ACHN (cell line): Measurements from ENCODE around the gene ZNF761.
"Not testable (repeated sequence)": the region's sequence is repeated elsewhere in the genome, so short reads cannot be mapped to it uniquely, and the experiment has no call there.

Experiments
- DNase-seq: peaks from one replicate; pipeline ENCODE4 v3.0.0-alpha.2; 2015
- in situ Hi-C: cut with HindIII; loops from 2 replicates; pipeline ENCODE4 v1.10.0; 2017; ENCODE audit warnings: low sequenced_read_pairs, low pct_ligation_motif_present, low pct_unique_long_range_greater_than_20kb

The ZNF761 gene

GRCh38 chr19:53431399-53432087, at the start of gene ZNF761:
Gene ZNF761 (plus strand): TSS chr19:53431984. CDS start chr19:53447269, 15,285 bp downstream.
- in situ Hi-C loops = no loop called here
- DNase-seq = peak; percentile 76

DNA sequence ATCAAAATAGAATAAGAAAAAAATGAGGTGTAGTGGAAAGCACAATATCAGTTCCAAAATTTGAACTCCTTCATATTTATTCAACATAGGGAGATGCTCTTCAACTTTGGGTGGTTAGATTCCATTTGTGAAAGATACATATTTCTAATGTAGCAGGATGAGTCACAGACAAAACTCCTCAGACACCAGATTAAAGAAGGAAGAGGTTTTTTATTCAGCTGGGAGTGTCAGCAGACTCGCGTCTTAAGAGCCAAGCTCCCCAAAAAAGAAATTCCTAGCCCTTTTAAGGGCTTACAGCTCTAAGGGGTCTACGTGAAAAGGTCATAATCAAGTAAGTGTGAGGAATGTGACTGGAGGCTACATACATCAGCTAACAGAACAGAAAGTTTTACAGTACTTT, 43.6 kb upstream of the ZNF761 start:
- DNase-seq = no peak
- in situ Hi-C loops = no loop called here

DNA sequence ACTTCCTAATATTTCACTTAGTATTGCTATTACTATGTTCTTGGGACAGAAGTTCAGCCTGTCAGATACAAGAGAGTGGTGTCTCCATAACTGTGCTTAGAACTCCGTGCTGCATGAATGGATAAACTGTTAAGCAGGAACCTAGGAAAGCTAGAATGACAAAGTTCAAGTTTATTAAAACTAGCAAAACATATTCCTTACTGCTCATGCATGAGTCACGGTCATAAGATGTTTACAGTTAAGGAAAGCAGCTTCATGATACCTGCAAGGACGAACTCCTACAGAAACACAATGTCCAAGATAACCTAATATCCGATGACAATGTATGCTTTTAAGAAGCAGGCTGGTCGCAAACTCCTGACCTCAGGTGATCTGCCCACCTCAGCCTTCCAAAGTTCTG, 42.9 kb upstream of the ZNF761 start:
- no peak for DNase-seq
- in situ Hi-C loops = no loop called here

DNA sequence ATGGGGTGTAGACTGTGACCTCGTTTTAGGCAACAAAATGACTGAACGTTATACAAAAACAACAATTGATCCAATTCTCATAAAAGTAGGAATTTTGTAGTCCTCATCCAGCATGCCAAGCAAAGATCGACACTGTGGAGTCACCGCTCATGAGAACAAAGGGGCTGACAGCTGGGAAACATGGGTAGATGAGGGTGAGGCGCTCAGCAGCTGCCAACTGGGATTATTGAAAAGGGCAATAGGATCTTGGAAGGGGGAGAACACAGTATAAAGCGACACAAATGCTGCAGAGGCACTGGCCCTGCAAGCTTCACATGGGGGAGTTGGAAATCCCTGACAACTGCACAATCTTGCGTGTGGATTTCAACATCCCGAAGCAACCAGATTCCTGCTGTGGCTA, 42.2 kb upstream of the ZNF761 start:
- DNase-seq = no peak
- in situ Hi-C loops = no loop called here

GRCh38 chr19:53389978-53390377, 41.8 kb upstream of the ZNF761 start:
- DNase-seq = no peak
- in situ Hi-C loops = no loop called here

GRCh38 chr19:53394522-53394973, 37.2 kb upstream of the ZNF761 start:
- in situ Hi-C loops = no loop called here
- no peak for DNase-seq

DNA sequence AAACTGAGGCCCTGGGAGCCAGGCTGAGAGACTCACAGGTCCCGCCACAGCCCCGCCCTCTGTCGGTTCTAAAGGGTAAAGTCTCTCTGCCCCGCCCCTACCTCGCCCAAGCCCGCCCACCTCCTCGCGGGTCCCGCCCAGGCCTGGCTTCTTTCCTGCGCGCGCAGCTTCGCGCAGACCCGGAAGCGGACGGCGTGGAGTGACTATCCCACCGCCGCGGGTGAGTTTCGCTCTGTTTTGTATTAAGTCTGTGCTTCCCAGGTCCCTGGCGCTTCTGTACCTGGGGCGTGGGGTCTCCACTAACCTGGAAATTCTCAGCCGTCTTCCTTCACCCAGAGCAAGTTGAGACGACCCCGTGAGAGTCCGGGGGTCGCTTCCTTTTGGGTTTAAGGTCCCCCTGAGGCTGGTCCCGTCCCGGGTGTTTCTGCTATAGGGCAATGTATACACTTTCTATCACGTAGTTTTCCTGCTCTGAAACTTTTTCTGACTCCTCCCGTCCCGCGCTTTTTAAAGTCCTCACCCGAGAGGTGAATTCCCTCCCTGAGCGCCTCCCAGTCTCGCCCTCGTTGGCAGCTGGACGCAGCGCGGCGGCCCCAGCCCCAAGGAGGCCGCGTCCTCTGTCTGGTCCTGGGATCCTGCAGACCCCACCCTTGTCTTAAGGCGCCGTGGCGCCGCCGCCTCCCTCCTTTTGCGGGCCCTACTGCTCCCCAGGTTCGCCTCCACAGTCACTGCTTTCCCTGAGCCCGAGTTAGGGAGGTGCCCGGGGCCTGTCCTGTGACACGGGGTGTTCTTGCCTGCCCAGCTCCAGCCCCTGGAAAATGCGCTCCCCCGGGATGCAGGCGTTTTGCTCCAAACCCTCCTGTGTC, 36.6 kb upstream of the ZNF761 start, which contains the start of gene ZNF765:
TSS of gene ZNF765 (plus strand) at position 176 of the 866 bp plus-strand sequence. CDS start 2,867 bp downstream, outside the sequence.
- in situ Hi-C loops = no loop called here
- DNase-seq = peak; percentile 84

- in situ Hi-C loops, DNase-seq: not testable (repeated sequence)
These were observed 35.8 kb upstream of the ZNF761 start for GRCh38 chr19:53395840-53396524.

GRCh38 chr19:53396525-53396868, 35.3 kb upstream of the ZNF761 start:
- in situ Hi-C loops = no loop called here
- DNase-seq = no peak

DNA sequence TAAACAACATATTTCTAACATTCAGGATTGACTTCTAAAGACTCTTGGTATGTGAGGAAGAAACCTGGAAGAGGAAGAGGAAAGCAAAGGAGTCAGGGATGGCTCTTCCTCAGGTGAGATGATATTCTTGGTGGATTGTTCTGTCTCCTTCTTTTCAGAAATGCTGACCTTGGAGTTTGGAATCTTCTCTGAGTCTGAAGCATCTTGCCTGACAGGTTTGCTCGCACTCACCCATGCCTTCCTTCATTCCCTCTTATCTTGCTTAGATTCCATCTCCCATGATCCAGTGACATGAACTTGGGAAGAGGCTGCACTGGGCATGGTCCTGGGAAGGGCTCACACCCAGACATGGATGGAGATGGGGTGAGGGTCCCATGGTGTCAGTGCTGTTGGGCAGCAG, 33.9 kb upstream of the ZNF761 start:
- DNase-seq, in situ Hi-C loops: not testable (repeated sequence)

- in situ Hi-C loops = no loop called here
- no peak for DNase-seq
These were observed 22.1 kb upstream of the ZNF761 start for GRCh38 chr19:53409505-53410204.

DNA sequence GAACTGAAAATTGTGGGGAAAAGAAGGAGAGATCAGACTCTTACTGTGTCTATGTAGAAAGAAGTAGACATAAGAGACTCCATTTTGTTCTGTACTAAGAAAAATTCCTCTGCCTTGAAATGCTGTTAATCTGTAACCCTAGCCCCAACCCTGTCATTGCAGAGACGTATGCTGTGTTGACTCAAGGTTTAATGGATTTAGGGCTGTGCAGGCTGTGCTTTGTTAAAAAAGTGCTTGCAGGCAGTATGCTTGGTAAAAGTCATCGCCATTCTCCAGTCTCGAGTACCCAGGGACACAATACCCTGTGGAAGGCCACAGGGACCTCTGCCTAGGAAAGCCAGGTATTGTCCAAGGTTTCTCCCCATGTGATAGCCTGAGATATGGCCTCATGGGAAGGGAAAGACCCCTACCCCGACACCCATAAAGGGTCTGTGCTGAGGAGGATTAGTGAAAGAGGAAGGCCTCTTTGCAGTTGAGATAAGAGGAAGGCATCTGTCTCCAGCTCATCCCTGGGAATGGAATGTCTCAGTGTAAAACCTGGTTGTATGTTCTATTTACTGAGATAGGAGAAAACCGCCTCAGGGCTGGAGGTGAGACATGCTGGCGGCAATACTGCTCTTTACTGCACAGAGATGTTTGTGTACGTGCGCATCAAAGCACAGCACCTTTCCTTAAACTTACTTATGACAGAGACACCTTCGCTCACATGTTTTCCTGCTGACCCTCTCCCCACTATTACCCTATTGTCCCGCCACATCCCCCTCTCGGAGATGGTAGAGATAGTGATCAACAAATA, 11.1 kb upstream of the ZNF761 start:
- DNase-seq, in situ Hi-C loops: not testable (repeated sequence)

GRCh38 chr19:53422551-53422950, 9.2 kb upstream of the ZNF761 start:
- in situ Hi-C loops = no loop called here
- no peak for DNase-seq

- DNase-seq, in situ Hi-C loops: not testable (repeated sequence)
These were observed 8.7 kb upstream of the ZNF761 start for GRCh38 chr19:53423074-53423473.

DNA sequence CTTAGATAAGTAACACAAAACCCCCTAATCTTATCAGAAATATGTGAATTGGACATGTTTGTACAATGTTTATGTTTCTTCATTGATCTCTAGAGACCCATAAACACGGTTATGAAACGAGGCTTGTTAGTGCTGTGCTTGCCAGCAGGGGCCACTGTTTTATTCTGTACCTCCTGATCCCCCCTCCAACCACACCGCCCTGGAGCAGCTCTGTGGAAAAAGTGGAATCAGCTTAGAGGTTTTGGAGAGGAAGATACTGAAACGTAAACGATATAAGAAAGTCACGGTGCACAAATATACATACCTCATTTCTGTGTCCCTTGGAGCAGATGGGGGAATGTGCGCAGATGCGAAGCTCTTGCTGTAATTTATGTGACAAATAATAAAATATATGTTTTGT, 8.1 kb upstream of the ZNF761 start:
- DNase-seq, in situ Hi-C loops: not testable (repeated sequence)

DNA sequence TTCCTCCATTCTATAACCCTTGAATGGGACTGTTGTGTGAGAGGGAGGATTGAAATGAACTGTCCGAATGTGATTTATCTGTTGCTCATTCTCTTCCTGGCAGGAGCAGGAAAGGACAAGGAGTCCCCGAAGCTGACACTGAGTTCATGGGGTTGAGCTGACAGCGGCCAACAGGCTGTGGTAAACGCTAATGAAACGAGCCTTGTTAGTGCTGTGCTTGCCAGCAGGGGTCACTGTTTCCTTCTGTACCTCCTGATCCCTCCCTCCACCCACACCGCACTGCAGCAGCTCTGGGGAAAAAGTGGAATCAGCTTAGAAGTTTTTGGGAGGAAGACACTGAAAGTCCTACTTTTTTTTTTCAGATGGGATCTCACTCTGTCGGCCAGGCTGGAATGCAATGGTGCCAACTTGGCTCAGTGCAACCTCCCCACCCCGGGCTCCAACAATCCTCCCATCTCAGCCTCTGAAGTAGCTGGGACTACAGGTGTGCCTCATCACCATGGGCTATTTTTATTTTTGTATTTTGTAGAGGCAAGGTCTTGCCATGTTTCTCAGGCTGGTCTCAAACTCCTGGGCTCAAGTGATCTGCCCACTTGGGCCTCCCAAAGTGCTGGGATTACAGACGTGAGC, 6.7 kb upstream of the ZNF761 start:
- in situ Hi-C loops = no loop called here
- no peak for DNase-seq

DNA sequence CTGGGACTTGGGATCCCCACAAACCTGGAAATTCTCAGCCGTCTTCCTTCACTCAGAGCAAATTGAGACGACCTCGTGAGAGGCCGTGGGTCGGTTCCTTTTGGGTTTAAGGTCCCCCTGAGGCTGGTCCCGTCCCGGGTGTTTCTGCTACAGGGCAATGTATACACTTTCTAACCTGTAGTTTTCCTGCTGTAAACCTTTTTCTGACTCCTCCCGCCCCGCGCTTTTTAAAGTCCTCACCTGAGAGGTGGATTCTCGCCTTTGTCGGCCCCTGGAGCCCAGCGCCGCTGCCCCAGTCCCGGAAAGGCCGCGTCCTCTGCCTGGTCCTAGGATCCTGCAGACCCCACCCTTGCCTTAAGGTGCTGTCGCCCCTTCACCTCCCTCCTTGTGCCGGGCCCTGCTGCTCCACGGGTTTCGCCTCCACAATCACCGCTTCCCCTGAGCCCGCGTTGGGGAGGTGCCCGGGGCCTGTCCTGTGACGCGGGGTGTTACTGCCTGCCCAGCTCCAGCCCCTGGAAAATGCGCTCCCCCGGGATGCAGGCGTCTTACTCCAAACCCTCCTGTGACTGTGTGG, 391 bp downstream of the ZNF761 start:
- in situ Hi-C loops = no loop called here
- peak; percentile 10 for DNase-seq
